GM18502 (cell line): ENCODE data around the gene OSGEPL1.
"Not testable (repeated sequence)": the region's sequence is repeated elsewhere in the genome, so short reads cannot be mapped to it uniquely, and the experiment has no call there.

ENCODE experiments used
- ATAC-seq: cut with Tn5 transposase; IDR thresholded peaks from one replicate; pipeline ENCODE4 v1.9.1; 2021; ENCODE audit warnings: mild to moderate bottlenecking; ENCODE audit not compliant: unreplicated experiment, poor library complexity

Gene OSGEPL1, protein sequence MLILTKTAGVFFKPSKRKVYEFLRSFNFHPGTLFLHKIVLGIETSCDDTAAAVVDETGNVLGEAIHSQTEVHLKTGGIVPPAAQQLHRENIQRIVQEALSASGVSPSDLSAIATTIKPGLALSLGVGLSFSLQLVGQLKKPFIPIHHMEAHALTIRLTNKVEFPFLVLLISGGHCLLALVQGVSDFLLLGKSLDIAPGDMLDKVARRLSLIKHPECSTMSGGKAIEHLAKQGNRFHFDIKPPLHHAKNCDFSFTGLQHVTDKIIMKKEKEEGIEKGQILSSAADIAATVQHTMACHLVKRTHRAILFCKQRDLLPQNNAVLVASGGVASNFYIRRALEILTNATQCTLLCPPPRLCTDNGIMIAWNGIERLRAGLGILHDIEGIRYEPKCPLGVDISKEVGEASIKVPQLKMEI

GRCh38 chr2:189762551-189763298, at the start of gene OSGEPL1:
TSS of gene OSGEPL1 (minus strand) at chr2:189762792. CDS start at chr2:189761640, 1,152 bp downstream.
- peak; percentile 96 for ATAC-seq

GRCh38 chr2:189803431-189803830, 40.8 kb upstream of the OSGEPL1 start:
- no peak for ATAC-seq

DNA sequence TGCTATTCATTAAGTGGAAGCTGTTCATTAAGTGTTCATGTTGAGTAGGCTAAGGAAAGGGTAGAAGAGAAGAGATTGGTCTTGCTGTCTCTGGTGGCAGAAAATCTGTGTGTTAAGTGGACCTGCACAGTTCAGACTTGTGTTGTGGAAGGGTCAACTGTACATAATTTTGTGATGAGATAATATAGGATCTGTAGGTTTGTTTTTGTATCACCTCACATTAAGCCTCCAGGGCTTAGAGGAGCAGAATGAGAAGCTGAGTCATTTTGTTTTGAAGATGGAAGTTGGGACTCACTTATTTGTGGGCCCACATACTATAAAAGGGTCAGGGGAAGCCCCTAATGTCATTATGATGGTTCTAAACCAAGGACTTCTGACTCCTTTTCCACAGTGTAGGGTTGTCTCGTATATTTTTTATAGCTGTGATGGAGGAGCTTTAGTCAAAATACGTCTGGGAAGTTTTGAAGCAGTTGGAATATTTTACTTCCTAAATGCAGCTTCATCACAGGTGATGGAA, 39.9 kb upstream of the OSGEPL1 start:
- ATAC-seq: no peak

DNA sequence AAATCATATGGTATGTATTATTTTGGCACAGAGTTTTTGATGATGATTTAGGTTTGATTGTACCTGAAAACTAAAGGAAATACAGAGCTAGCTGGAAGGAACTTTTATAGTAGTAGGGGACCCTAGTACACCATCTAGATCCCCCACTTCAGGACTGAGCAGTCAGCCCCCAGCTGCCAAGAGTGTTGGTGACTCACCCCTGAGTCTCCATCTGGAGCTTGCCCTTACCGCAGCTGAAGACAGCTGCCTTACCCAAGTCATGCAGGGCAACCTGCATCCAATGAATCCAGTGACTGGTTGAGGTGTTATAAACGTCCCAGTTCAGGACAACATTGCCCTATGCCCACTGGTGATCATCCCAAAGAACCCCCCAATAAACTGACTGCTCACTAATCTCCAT, 36.9 kb upstream of the OSGEPL1 start:
- no peak for ATAC-seq

DNA sequence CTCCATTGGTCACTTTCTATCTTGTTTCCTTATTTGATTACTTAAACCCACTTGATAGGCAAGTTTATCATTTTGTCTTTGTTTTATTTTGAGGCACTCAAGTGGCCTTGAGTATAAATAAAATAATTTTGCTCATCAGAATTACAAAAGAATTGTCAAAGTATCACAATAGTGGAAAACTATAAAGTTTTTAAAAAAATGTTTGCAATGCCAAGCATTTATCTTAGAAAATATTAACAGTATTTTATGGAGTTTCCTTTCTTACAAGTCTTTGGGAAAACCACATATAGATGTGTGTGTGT, 36.4 kb upstream of the OSGEPL1 start:
- no peak for ATAC-seq

- peak; percentile 83 for ATAC-seq
Measured at GRCh38 chr2:189798312-189799029, 35.9 kb upstream of the OSGEPL1 start.

- no peak for ATAC-seq
Measured at GRCh38 chr2:189797902-189798301, 35.3 kb upstream of the OSGEPL1 start.

GRCh38 chr2:189794310-189794709, 31.7 kb upstream of the OSGEPL1 start:
- no peak for ATAC-seq

GRCh38 chr2:189791338-189792042, 28.9 kb upstream of the OSGEPL1 start:
- no peak for ATAC-seq

- peak; percentile 94 for ATAC-seq
Measured at GRCh38 chr2:189783927-189784867, 21.6 kb upstream of the OSGEPL1 start, which contains the start of the genes ORMDL1 and PMS1. TSS of gene ORMDL1 (minus strand) at chr2:189784339. CDS start at chr2:189782595, 1,744 bp downstream. TSS of gene PMS1 (plus strand) at chr2:189784450. CDS start at chr2:189791810, 7,360 bp downstream.

DNA sequence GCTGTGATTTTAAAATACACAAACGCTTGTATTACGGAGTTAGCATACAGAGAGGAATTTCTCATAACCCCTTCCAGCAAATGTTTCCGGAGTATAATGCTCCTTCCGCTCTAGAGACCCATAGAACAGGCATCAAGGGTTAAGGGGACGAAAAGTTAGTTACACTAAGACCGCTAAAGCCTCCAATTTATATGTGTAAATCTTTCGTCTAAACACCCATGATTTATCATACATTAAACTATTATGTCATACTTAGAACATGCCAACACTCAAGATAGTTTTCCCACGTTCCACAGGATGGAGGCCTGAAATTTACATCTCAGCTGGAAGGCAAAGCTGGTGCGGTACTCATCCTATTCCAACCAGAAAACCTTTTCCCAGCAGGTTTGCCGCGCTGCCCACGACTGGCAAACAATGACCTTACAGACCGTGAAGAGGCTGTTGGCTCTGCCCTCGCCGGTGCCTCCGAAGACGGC, 20.9 kb upstream of the OSGEPL1 start:
- ATAC-seq: peak; percentile 17

GRCh38 chr2:189782221-189782671, 19.7 kb upstream of the OSGEPL1 start:
- ATAC-seq: no peak

DNA sequence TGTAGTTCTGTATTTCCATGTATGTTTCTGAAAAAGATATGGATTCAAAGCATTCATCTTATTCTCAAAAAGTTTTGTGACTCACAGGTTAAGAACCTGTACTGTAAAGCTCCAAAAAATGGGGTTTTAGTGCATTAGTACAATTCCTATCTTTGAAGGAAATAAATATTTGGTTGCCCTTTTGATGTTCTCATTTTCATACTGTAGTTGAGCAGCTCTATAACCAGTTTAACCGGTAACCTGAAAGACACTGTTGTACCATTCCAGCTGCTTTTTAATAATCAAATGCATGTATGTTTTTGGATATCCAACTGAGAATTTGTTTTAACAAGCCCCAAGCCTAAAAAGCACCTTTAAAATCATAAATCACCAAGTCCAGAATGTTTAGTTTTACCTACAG, 9.6 kb upstream of the OSGEPL1 start:
- no peak for ATAC-seq

- no peak for ATAC-seq
Measured at GRCh38 chr2:189770590-189771322, 8.2 kb upstream of the OSGEPL1 start.

- no peak for ATAC-seq
Measured at GRCh38 chr2:189763908-189764661, 1.5 kb upstream of the OSGEPL1 start.

- no peak for ATAC-seq
Measured at GRCh38 chr2:189762229-189762550, 402 bp downstream of the OSGEPL1 start.

DNA sequence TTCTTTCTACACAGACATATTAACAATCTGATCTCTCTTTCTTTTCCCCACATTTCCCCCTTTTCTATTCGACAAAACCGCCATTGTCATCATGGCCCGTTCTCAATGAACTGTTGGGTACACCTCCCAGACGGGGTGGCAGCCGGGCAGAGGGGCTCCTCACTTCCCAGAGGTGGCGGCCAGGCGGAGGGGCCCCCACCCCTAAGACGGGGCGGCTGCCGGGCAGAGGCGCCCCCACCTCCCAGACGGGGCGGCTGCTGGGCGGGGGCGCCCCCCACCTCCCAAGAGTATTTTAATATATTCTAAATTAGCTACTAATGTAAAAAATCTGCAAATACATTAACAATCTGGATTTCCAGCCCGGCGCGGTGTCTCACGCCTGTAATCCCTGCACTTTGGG, 2.4 kb downstream of the OSGEPL1 start:
- ATAC-seq: not testable (repeated sequence)
